GM18511 (cell line): Measurements from ENCODE around the gene HS3ST5.

Experiments used
- ATAC-seq: cut with Tn5 transposase; IDR thresholded peaks from one replicate; pipeline ENCODE4 v1.9.1; 2021; ENCODE audit warnings: mild to moderate bottlenecking, moderate library complexity; ENCODE audit not compliant: unreplicated experiment

Gene HS3ST5

GRCh38 chr6:114202389-114202788, 140.4 kb downstream of the HS3ST5 start:
- no peak for ATAC-seq

GRCh38 chr6:114200891-114201290, 141.9 kb downstream of the HS3ST5 start:
- no peak for ATAC-seq

GRCh38 chr6:114195631-114196403, 147.0 kb downstream of the HS3ST5 start:
- ATAC-seq: no peak

- no peak for ATAC-seq
Measured at GRCh38 chr6:114195027-114195365, 147.8 kb downstream of the HS3ST5 start.

GRCh38 chr6:114194362-114195026, 148.3 kb downstream of the HS3ST5 start:
- ATAC-seq: no peak

GRCh38 chr6:114187563-114187962, 155.3 kb downstream of the HS3ST5 start:
- ATAC-seq: no peak

- ATAC-seq: no peak
Measured at GRCh38 chr6:114181664-114182063, 161.2 kb downstream of the HS3ST5 start.

GRCh38 chr6:114179411-114179810, 163.4 kb downstream of the HS3ST5 start:
- no peak for ATAC-seq

GRCh38 chr6:114176726-114177125, 166.1 kb downstream of the HS3ST5 start:
- no peak for ATAC-seq

GRCh38 chr6:114172576-114173260, 170.1 kb downstream of the HS3ST5 start:
- ATAC-seq: no peak

- no peak for ATAC-seq
Measured at GRCh38 chr6:114171473-114171872, 171.3 kb downstream of the HS3ST5 start.

- no peak for ATAC-seq
Measured at GRCh38 chr6:114170958-114171387, 171.8 kb downstream of the HS3ST5 start.

- no peak for ATAC-seq
Measured at GRCh38 chr6:114170372-114170771, 172.5 kb downstream of the HS3ST5 start.

GRCh38 chr6:114169763-114170162, 173.1 kb downstream of the HS3ST5 start:
- no peak for ATAC-seq

- no peak for ATAC-seq
Measured at GRCh38 chr6:114167583-114168576, 174.9 kb downstream of the HS3ST5 start.

- ATAC-seq: no peak
Measured at GRCh38 chr6:114164207-114164606, 178.6 kb downstream of the HS3ST5 start.

GRCh38 chr6:114162691-114163347, 180.0 kb downstream of the HS3ST5 start:
- no peak for ATAC-seq

- no peak for ATAC-seq
Measured at GRCh38 chr6:114160881-114161280, 181.9 kb downstream of the HS3ST5 start.

- ATAC-seq: no peak
Measured at GRCh38 chr6:114159727-114160126, 183.1 kb downstream of the HS3ST5 start.
